ENCODE results near the gene GLS2. TPM values are rescaled to one million over a fixed set of nuclear protein-coding genes. Genes with fewer than 3 reads are reported as not detected.
A peak's percentile ranks its signal among the peaks of the same experiment; 100 is the strongest.

GLS2 gene
- total and polyA plus RNA-seq, 8 donors = 1.3 to 11.2 (median 4.6) TPM; not detected in 2

DNA sequence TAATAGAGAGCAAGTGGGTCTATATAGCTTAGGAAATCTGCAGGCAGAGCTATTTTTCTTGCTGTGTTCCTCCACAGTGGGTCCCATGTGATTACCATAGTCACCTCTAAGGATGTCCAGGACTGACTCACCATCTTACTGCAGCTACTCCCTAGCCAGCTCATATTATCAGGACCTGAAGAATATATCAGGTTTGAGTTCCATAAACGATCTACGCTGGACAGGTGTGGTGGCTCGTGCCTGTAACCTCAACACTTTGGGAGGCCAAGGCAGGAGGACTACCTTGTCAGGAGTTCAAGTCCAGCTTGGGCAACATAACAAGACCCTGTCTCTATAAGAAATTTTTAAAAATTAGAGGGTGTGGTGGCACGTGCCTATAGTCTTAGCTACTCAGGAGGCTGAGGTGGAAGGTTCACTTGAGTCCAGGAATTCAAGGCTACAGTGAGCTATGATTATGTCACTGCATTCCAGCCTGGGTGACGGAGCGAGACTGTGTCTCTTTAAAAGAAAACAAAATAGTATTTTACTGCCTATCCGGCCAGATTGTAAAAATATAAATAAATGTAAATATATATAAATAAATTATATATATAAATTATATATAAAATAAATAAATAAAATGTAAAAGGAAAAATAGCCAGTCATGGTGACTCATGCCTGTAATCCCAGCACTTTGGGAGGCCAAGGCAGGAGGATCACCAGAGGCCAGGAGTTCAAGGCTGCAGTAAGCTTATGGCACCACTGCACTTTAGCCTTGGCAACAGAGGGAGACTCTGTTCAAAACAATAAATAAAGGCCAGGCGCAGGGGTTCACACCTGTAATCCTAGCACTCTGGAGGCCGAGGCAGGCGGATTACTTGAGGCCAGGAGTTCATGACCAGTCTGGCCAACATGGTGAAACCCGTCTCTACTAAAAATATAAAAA, 26.5 kb downstream of the GLS2 start:
- no peaks in the 10 kb centered on the region for H3K9me3 ChIP-seq
- no peak for TF ChIP-seq POLR2AphosphoS5 (IDR thresholded peaks at IDR 0.05)
- TF ChIP-seq POLR2A (IDR thresholded peaks at IDR 0.05) = no peak
- TF ChIP-seq EP300 (IDR thresholded peaks at IDR 0.05) = no peak
- TF ChIP-seq, protein P1, sequence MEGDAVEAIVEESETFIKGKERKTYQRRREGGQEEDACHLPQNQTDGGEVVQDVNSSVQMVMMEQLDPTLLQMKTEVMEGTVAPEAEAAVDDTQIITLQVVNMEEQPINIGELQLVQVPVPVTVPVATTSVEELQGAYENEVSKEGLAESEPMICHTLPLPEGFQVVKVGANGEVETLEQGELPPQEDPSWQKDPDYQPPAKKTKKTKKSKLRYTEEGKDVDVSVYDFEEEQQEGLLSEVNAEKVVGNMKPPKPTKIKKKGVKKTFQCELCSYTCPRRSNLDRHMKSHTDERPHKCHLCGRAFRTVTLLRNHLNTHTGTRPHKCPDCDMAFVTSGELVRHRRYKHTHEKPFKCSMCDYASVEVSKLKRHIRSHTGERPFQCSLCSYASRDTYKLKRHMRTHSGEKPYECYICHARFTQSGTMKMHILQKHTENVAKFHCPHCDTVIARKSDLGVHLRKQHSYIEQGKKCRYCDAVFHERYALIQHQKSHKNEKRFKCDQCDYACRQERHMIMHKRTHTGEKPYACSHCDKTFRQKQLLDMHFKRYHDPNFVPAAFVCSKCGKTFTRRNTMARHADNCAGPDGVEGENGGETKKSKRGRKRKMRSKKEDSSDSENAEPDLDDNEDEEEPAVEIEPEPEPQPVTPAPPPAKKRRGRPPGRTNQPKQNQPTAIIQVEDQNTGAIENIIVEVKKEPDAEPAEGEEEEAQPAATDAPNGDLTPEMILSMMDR (IDR thresholded peaks at IDR 0.05) = no peak
- H3K4me1 ChIP-seq = peaks cover 0 to 20% (median 6%) of the 10 kb centered on the region in 4 donors
- H3K27me3 ChIP-seq = no peaks in the 10 kb centered on the region
- H3K27ac ChIP-seq = no peak overlapping the region
- H3K4me3 ChIP-seq = no peak overlapping the region
- no peak for DNase-seq
- H3K36me3 ChIP-seq = no peaks in the 10 kb centered on the region
- intact Hi-C loops (cut with DNase I; ENCODE audit: low total_unique reads) = no loop called here
- WGBS, 5 donors = 80 to 88% (median 84%) methylated on average over 11 of the region's 11 CpGs

DNA sequence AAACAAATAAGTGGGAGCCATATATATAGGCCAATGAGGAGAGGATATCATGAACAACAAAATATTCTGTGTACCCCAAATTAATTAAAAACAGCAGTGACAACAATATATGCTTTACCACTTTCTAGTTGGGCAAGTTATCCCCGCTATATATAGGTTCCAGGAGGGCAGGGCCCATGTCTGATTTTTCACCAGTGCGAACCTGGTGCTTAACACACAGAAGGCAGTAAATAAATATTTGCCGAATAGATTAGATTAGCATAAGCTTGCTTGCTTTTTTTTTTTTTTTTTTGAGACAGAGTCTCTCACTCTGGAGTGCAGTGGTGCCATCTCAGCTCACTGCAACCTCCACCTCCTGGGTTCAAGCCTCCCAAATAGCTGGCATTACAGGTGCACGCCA, 30.1 kb downstream of the GLS2 start:
- intact Hi-C loops (cut with DNase I; ENCODE audit: low total_unique reads) = loop anchor here (10.0 kb wide), 1 partner anchor 93 kb away; the partner anchor contains the start of genes APOF and STAT2
- Histone ChIP-seq H3K4me1 (peaks cover 0 to 11% (median 2%) of the 10 kb centered on the region in 4 donors), H3K4me3 (no peak overlapping the region), H3K9me3 (no peaks in the 10 kb centered on the region), H3K27me3 (no peaks in the 10 kb centered on the region), H3K36me3 (no peaks in the 10 kb centered on the region), H3K27ac (no peak overlapping the region)
- WGBS, 5 donors = 37 to 64% (median 50%) methylated on average over 4 of the region's 4 CpGs
- DNase-seq = peak; percentile 55 to 67
- TF ChIP-seq, protein P1 (IDR thresholded peaks at IDR 0.05) = no peak
- TF ChIP-seq EP300 (IDR thresholded peaks at IDR 0.05) (no peak), POLR2A (IDR thresholded peaks at IDR 0.05) (no peak), POLR2AphosphoS5 (IDR thresholded peaks at IDR 0.05) (no peak)

DNA sequence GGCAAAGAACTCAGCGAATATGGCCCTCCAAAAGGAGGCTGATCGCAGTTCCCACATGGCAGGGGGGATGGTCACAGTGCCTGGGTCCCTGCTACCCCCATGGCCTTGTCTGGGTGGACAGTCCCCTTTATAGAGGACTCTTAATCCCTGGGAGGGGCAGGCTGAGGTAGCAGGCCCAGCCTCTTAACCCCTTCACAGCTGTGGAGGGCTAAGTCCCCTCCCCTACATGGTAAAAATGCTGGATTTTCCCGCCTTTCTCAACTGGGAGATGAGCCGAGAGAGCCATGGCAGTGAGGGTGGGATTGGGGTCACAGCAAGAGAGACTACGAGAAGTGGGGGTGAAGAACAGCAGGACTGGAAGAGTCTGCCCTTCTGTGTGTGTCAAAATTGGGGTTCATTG, 33.4 kb downstream of the GLS2 start, which contains the start of gene MIP:
TSS of gene MIP (minus strand) at position 101 of the 400 bp plus-strand sequence. CDS start at position 57, 44 bp downstream.
- Histone ChIP-seq H3K9me3 (no peaks in the 10 kb centered on the region), H3K27me3 (no peaks in the 10 kb centered on the region), H3K27ac (no peak within 1 kb of the TSS), H3K4me1 (peaks cover 3 to 18% (median 5%) of the 10 kb centered on the region in 4 donors), H3K36me3 (no peaks in the 10 kb centered on the region), H3K4me3 (no peak within 1 kb of the TSS)
- WGBS, 5 donors = 75 to 94% (median 90%) methylated on average over 4 to 5 of the region's 5 CpGs
- intact Hi-C loops (cut with DNase I; ENCODE audit: low total_unique reads) = loop anchor here (10.0 kb wide), 1 partner anchor 90 kb away; the partner anchor contains the start of genes APOF and STAT2
- no peak for TF ChIP-seq EP300 (IDR thresholded peaks at IDR 0.05)
- TF ChIP-seq POLR2A (IDR thresholded peaks at IDR 0.05) = no peak
- no peak for TF ChIP-seq POLR2AphosphoS5 (IDR thresholded peaks at IDR 0.05)
- TF ChIP-seq, protein P1 (IDR thresholded peaks at IDR 0.05) = no peak
- DNase-seq = no peak

DNA sequence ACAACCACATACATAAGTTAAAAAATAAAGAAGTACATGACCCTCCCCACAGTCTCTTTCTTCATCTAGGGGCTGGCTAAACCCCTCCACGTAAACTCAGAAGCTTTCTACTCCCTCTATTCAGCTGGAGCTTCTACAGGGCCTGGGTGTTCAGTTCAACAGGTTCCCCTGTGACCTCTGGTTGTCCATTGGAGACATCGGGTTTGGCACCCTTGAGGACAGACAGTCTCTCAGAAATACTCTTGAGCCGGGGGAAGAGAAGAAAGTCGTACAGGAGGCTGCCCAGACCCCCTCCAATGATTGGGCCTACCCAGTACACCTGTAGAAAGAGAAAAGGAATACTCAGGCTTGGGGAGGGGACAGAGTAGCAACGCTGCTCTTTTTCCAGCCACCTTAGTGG, 36.8 kb downstream of the GLS2 start:
- TF ChIP-seq, protein P1 (IDR thresholded peaks at IDR 0.05) = no peak
- TF ChIP-seq EP300 (IDR thresholded peaks at IDR 0.05) = no peak
- no peak for DNase-seq
- Histone ChIP-seq H3K27me3 (no peaks in the 10 kb centered on the region), H3K4me3 (no peak overlapping the region), H3K4me1 (peaks cover 9 to 19% (median 13%) of the 10 kb centered on the region in 4 donors), H3K36me3 (no peaks in the 10 kb centered on the region), H3K27ac (no peak overlapping the region), H3K9me3 (no peaks in the 10 kb centered on the region)
- 68 to 80% (median 71%) methylated on average over 5 of the region's 5 CpGs for WGBS, 5 donors
- intact Hi-C loops (cut with DNase I; ENCODE audit: low total_unique reads) = loop anchor here (10.0 kb wide), 1 partner anchor 86 kb away; the partner anchor contains the start of genes APOF and STAT2
